ENCODE measurements around the gene BORCS8.

DNA sequence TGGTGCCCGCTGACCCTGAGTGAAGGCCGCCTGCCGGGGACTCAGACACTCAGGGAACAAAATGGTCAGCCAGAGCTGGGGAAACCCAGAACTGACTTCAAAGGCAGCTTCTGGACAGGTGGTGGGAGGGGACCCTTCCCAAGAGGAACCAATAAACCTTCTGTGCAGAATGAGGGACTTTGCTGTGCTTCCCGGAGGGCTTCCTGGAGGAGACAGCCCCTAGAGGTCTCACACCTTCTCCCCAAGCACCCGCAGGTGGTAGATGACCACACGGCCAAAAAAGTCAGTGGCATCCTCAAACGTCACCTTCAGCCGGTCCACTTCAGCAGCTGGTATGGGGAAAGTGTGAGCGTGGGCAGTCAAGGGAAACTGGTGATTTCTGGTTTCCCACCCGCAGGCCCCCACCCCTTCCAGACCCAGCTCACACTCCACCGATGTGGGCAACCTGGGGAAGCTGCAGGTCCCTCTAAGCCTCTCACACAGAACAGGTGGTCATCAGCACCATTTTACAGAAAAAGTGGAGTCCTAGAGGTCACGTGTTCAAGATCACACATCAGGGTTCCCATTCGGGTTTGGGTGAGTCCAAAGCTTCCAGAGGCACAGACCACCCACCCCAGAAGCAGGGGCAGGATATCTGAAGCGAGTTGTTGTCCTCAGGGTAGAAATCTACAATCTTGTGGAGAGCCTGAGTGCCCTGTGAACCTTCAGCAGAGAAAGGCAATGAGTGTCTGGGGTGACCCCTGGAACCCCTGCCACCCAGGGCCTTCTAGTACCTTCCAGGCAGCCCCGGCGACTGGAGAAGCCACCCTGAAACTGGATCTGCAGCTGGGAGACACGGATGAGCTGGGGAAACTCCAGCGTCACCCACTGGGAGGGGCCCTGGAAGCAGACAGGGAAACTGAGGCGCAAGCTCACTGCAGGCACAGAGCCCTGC is 10.0 kb upstream of the BORCS8 start:
- TF ChIP-seq POLR2A (IDR thresholded peaks at IDR 0.05; ENCODE audit: low read depth, low read length) = no peak
- TF ChIP-seq MAZ (IDR thresholded peaks at IDR 0.05; ENCODE audit: borderline replicate concordance, low read depth, low read length) = no peak
- no peak for TF ChIP-seq MAFK (IDR thresholded peaks at IDR 0.05; ENCODE audit: low read depth, low read length)
- TF ChIP-seq, protein P1, sequence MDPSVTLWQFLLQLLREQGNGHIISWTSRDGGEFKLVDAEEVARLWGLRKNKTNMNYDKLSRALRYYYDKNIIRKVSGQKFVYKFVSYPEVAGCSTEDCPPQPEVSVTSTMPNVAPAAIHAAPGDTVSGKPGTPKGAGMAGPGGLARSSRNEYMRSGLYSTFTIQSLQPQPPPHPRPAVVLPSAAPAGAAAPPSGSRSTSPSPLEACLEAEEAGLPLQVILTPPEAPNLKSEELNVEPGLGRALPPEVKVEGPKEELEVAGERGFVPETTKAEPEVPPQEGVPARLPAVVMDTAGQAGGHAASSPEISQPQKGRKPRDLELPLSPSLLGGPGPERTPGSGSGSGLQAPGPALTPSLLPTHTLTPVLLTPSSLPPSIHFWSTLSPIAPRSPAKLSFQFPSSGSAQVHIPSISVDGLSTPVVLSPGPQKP (IDR thresholded peaks at IDR 0.05; ENCODE audit: borderline replicate concordance, low read depth, low read length) = no peak
- no peak for TF ChIP-seq FOS (IDR thresholded peaks at IDR 0.05; ENCODE audit: low read depth, low read length)
- TF ChIP-seq, protein P2, sequence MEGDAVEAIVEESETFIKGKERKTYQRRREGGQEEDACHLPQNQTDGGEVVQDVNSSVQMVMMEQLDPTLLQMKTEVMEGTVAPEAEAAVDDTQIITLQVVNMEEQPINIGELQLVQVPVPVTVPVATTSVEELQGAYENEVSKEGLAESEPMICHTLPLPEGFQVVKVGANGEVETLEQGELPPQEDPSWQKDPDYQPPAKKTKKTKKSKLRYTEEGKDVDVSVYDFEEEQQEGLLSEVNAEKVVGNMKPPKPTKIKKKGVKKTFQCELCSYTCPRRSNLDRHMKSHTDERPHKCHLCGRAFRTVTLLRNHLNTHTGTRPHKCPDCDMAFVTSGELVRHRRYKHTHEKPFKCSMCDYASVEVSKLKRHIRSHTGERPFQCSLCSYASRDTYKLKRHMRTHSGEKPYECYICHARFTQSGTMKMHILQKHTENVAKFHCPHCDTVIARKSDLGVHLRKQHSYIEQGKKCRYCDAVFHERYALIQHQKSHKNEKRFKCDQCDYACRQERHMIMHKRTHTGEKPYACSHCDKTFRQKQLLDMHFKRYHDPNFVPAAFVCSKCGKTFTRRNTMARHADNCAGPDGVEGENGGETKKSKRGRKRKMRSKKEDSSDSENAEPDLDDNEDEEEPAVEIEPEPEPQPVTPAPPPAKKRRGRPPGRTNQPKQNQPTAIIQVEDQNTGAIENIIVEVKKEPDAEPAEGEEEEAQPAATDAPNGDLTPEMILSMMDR (conservative IDR thresholded peaks at IDR 0.05; ENCODE audit: low read depth, low read length) = no peak
- no peak for TF ChIP-seq RFX5 (IDR thresholded peaks at IDR 0.05; ENCODE audit: low read depth, low read length)
- no peak for TF ChIP-seq RAD21 (IDR thresholded peaks at IDR 0.05; ENCODE audit: low read length)
- no peak for TF ChIP-seq SMC3 (IDR thresholded peaks at IDR 0.05; ENCODE audit: low read depth, low read length)
- TF ChIP-seq CEBPB (IDR thresholded peaks at IDR 0.05; ENCODE audit: low read depth, low read length) = no peak
- TF ChIP-seq, protein P3, sequence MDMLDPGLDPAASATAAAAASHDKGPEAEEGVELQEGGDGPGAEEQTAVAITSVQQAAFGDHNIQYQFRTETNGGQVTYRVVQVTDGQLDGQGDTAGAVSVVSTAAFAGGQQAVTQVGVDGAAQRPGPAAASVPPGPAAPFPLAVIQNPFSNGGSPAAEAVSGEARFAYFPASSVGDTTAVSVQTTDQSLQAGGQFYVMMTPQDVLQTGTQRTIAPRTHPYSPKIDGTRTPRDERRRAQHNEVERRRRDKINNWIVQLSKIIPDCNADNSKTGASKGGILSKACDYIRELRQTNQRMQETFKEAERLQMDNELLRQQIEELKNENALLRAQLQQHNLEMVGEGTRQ (IDR thresholded peaks at IDR 0.05; ENCODE audit: low read depth, low read length) = no peak
- TF ChIP-seq CHD1 (IDR thresholded peaks at IDR 0.05; ENCODE audit: low read depth, low read length) = no peak
- no peak for TF ChIP-seq RCOR1 (IDR thresholded peaks at IDR 0.05; ENCODE audit: insufficient replicate concordance, low read length)

Measured in IMR-90 (cell line).